GM18909 (cell line): Measurements from ENCODE around the gene OR2T2.
A peak's percentile ranks its signal among the peaks of the same experiment; 100 is the strongest.
"Not testable (repeated sequence)": the region's sequence is repeated elsewhere in the genome, so short reads cannot be mapped to it uniquely, and the experiment has no call there.

Experiments used
- ATAC-seq: cut with Tn5 transposase; IDR thresholded peaks from one replicate; pipeline ENCODE4 v1.9.1; 2021; ENCODE audit warnings: mild to moderate bottlenecking; ENCODE audit not compliant: unreplicated experiment, poor library complexity

The OR2T2 gene

DNA sequence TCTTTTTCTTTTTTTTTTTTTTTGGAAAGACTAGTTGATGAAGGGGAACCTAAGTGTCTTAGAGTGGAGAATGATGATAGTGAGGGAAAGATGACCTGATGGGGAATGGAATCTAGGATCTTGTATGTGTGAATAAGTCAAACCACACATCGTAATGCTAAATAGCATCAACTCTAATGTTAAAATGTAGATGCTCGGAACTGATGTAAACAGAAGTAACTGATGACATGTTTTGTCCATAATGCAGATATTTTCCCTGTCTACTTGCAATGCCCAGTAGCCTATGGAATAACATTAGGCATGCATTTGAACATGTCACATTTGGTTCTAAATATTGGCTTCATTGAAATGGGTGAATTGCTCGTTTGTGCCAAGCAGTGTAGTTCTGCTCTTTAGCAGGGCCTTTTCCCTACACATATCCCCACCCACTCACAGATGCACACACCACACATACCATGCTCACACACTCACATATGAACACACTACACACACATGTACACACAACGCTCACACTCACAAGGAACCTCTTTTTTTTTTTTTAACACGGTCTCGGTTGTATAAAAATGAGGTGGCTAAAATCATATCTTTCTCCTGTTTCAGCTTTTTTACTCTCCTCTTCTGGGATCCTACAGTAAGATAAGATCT, 4.5 kb downstream of the OR2T2 start:
- peak; percentile 1 for ATAC-seq

DNA sequence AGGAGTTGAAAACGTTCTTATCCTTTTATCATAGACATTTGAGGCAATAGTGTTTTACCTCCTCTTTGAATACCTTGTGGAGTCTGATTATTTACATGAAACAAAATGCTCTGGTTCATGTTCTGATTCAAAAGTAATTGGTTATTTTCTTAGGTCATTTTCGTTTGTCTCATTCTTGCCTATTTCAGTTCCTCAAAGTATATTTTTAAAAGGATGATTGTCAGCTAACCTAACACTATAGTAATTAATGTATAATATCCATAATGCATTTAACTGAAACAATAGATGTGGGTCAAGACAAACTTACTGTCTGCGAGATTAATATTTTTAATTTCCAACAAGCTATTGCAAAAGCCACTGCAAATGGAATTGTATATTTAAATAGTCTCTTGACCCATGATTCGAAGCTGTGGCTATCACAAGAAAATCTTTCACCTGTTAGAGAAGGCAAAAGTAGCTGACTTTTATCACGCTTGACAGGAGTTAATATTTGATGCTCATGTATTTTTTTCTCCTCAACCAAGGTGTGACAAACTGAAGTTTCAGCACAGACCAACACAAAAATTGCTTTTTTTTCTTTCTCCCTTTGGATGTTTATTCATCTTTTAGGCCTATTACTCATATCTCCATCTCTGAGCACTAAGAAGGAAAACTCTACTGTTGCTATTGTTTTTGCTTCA, 5.2 kb downstream of the OR2T2 start:
- ATAC-seq, result peak; percentile 64

DNA sequence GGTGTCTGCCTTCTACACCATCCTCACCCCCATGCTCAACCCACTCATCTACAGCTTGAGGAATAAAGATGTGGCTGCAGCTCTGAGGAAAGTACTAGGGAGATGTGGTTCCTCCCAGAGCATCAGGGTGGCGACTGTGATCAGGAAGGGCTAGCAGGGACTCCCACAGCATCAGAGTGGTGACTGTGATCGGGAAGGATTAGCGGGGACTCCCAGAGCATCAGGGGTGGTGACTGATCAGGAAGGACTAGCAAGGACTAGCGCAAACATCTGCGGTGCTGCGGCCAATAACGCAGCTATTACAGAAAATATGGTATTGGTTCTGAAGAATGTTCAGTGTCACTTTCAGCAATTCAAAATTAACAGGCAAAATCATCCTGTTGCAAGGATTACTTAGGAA, 8.2 kb downstream of the OR2T2 start:
- not testable (repeated sequence) for ATAC-seq

- ATAC-seq, result not testable (repeated sequence)
Measured at GRCh38 chr1:248455045-248455444, 9.6 kb downstream of the OR2T2 start.

- not testable (repeated sequence) for ATAC-seq
Measured at GRCh38 chr1:248456635-248457034, 11.2 kb downstream of the OR2T2 start.

DNA sequence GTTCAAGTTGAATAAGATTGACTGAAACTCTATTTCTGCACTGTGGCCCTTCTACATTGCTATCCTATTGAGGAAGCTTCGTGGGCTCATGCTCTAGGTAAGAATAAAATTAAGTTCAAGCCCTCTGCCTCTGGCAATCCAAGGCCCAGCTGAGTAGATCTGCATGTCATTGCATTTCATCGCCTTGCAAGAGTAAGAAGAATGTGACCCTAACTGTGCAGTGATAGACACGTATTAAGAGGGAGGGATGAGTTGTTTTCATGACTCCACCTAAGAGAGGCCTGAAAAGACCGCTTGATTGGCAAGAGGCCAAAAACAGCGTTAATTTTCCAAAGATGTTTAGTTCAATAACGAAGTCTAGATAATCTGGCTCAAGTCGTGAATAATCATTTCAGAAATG, 13.7 kb downstream of the OR2T2 start:
- ATAC-seq, result not testable (repeated sequence)

DNA sequence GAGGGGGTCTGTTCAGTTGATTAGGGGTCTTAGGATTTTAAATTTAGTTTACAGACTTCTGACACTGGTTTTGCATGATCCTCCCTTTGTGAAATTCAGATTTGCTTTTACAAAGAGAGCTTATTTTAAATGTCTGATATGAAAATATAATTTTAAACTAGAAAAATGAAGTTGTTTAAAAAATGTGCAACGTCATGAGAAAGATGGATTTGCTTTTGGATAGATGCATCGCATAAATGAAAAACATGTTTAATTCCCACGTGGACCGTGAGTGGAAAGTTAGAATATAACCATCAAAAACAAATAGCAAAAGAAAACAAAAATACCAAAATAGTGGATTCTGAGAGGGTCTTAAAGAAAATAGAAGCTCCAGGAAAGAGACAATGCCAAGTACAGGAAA, 25.7 kb downstream of the OR2T2 start:
- ATAC-seq, result no peak

DNA sequence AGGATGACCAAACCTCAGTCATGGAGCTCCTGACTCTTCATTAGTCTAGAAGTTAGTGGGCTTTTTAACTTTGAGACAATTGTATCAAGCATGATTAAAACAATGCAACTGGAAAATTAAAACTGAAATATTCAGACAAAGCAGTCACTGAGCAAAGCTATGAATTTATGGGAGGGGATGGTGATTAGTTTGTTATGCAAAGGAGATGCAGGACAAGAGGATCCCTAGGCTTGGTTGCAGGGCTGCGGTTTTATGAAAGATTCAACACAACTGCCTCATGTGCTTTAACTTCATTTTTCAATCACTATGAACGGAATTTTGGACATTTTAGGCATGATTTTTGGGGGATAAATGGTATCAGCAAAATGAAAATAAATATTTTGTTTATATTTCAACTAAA, 26.7 kb downstream of the OR2T2 start:
- not testable (repeated sequence) for ATAC-seq

- ATAC-seq, result not testable (repeated sequence)
Measured at GRCh38 chr1:248473051-248473450, 27.6 kb downstream of the OR2T2 start, which contains the start of gene OR2T3. TSS of gene OR2T3 (plus strand) at chr1:248473351. CDS start at chr1:248473351, 0 bp downstream.

DNA sequence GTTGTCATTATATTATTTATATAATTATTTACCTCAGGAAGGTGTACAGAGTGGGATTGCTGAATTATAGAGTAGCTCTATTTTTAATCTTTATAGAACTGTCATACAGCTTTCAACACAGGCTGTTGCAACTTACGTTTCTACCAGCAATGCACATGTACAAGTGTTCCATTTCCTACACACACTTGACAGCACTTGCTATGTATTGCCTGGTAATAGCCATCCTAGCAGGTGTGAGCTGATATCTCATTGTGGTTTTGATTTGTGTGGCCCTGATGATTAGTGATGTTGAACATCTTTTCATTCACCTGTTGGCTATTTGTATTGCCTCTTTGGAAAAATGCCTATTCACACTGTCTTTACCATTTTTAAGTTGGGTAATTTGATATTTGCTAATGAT, 30.2 kb downstream of the OR2T2 start:
- ATAC-seq, result peak; percentile 75

GRCh38 chr1:248481686-248482579, 36.5 kb downstream of the OR2T2 start:
- ATAC-seq, result peak; percentile 94

GRCh38 chr1:248488289-248488688, 42.9 kb downstream of the OR2T2 start, which contains the start of gene OR2T5:
TSS of gene OR2T5 (plus strand) at chr1:248488589. CDS start at chr1:248488589, 0 bp downstream.
- not testable (repeated sequence) for ATAC-seq

DNA sequence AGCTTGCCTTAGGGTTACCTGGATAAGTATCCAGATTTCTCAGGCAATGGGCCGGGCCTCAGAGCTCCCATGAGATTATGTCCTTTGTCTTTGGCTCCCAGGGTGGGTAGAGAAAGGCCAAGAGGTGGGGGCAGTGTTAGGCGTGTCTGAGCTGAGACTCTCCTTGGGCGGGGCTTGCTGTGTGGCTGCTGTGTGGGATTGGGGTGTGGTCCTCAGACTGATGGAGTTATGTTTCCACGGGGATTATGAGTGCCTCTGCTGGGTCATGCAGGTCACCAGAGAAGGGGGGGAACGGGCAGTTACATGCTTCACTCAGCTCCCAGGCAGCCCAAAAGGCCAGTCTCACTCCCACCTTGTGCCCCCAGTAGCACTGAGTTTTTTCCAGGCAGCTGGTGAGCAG, 51.2 kb downstream of the OR2T2 start:
- not testable (repeated sequence) for ATAC-seq

DNA sequence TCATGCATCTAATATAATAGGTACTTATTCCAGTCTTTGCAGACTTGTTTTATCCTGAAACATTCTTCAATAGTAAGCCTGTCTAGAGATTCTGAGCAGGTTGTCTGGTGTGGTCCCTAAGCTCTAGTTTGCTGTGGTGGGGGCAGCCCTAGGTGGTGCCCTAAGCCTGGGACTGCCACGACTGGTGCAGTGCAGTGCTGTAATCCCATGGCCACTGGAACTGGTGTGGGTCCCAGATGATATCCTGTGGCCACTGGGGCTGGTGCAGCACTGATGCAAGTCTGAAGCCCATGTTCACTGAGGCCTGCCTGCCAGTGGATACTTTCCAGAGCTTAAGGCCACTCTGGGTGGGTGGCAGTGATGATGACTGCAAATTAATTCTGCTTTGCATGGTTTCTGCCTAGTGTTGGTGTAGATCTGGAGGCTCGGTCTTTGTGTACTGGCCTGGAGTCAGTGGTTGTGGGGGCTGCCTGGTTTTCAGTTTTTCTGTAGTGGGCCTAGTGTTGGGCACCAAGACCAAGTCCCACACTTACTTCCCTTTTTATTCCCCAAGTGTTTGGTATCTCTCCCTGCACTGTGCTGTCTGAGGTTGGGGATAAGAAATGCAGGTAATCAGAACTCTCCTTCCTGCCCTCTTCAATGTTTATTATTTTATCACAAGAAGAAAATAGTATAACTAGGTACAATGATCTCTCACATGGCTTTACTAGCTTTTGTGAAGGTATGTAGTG, 55.0 kb downstream of the OR2T2 start:
- ATAC-seq, result not testable (repeated sequence)
